ENCODE data around the gene P3H4.

- TF ChIP-seq SUZ12 (IDR thresholded peaks at IDR 0.05; ENCODE audit: extremely low read depth, insufficient read depth, insufficient read length) (no peak), YY1 (IDR thresholded peaks at IDR 0.05; ENCODE audit: insufficient read depth, insufficient read length) (no peak)
These were observed 10.0 kb upstream of the P3H4 start for GRCh38 chr17:41821776-41822175.

All from NT2/D1 (cell line).